K562 (cell line): ENCODE measurements around the gene GNAQ. TPM values are rescaled to one million over a fixed set of nuclear protein-coding genes. Genes with fewer than 3 reads are reported as not detected.

Experiments
- ATAC-seq: fragments of 200-7000 bp; cut with Tn5 transposase; 3 replicates; pipeline ENCODE4 v1.9.1; 2020; ENCODE audit warnings: moderate library complexity
- BruUV-seq: library from RNA; stranded (reverse); fragments of 400-500 nt; replicated peaks from 2 replicates; lab custom pipeline; 2021; lab: Mats Ljungman, UMichigan
- CTCF ChIA-PET: fragments of 300-600 bp; formaldehyde crosslinking; extraction: SDS; loops from one replicate; lab custom pipeline; 2021; ENCODE audit warnings: low intra/inter-chr PET ratio; lab: Yijun Ruan, JAX
- POLR2A ChIA-PET: fragments of 300-600, 350-650 bp; sonication (Branson Sonifier 250); formaldehyde crosslinking; extraction: SDS; loops from one replicate; lab custom pipeline; 2021; ENCODE audit warnings: antibody characterized with exemption, inconsistent platforms; lab: Yijun Ruan, JAX
- DNase-seq, 4 experiments: peaks; one replicate each; pipeline versions ENCODE4 v3.0.0 to v3.0.0-alpha.2; 2011 to 2018; ENCODE audit warnings: low spot score in 3 of 4, mixed read lengths in 3 of 4; ENCODE audit errors: extremely low read depth in 1 of 4
- FAIRE-seq: peaks from 2 replicates; lab custom pipeline; 2011; peaks lifted over from hg19 to GRCh38; lab: Jason Lieb, UNC
- H2AFZ ChIP-seq: 2 replicates; pipeline ENCODE4 v1.6.0; 2011; ENCODE audit warnings: low read depth, low read length, control low read depth, inconsistent platforms
- H3K27ac ChIP-seq: fragments of 200-600 bp; 3 replicates; pipeline ENCODE4 v1.8.0; 2011; ENCODE audit warnings: low read depth, mild to moderate bottlenecking, control low read depth, inconsistent platforms, low read length, moderate library complexity, mixed read lengths; ENCODE audit errors: extremely low read depth
- H3K27me3 ChIP-seq, 2 experiments: fragments of 300-600 bp in 1 of 2; 2 replicates in 1 of 2; 3 replicates in 1 of 2; pipeline versions ENCODE4 v1.6.0 to v1.8.0; 2011; ENCODE audit warnings: inconsistent platforms in 2 of 2, low read length in 2 of 2, mild to moderate bottlenecking in 1 of 2, mixed read lengths in 1 of 2, moderate library complexity in 1 of 2; ENCODE audit not compliant: control insufficient read depth in 2 of 2, insufficient read depth in 2 of 2
- H3K36me3 ChIP-seq: fragments of 300-600 bp; 3 replicates; pipeline ENCODE4 v1.8.0; 2011; ENCODE audit warnings: mild to moderate bottlenecking, low read length, inconsistent platforms; ENCODE audit not compliant: control insufficient read depth, insufficient read depth
- H3K4me1 ChIP-seq, 2 experiments: fragments of 200-600 bp in 1 of 2; replicated peaks in 1 of 2; 2 replicates in 1 of 2; 3 replicates in 1 of 2; pipeline versions ENCODE4 v1.5.1 to v1.8.0; 2011; ENCODE audit warnings: inconsistent platforms in 2 of 2, low read length in 2 of 2, mild to moderate bottlenecking in 1 of 2, mixed read lengths in 1 of 2, moderate library complexity in 1 of 2; ENCODE audit not compliant: control insufficient read depth in 2 of 2, insufficient read depth in 2 of 2
- H3K4me2 ChIP-seq: 2 replicates; pipeline ENCODE4 v1.6.1; 2011; ENCODE audit warnings: low read length, control low read depth, inconsistent platforms, mixed read lengths; ENCODE audit not compliant: insufficient read depth
- H3K4me3 ChIP-seq: fragments of 200-600 bp; sonication (generic), shearing (Covaris generic); 2 replicates; pipeline ENCODE4 v1.5.1; 2016; ENCODE audit warnings: control low read depth, inconsistent platforms
- H3K79me2 ChIP-seq: fragments of 200-600 bp; 3 replicates; pipeline ENCODE4 v1.8.0; 2011; ENCODE audit warnings: low read length, inconsistent platforms; ENCODE audit not compliant: control insufficient read depth, insufficient read depth
- H3K9ac ChIP-seq, 2 experiments: 2 replicates each; pipeline versions ENCODE4 v1.6.0 to v1.6.1; 2011; ENCODE audit warnings: low read depth in 2 of 2, low read length in 2 of 2, control low read depth in 1 of 2, inconsistent platforms in 1 of 2, mild to moderate bottlenecking in 1 of 2, mixed read lengths in 1 of 2; ENCODE audit not compliant: insufficient read depth in 1 of 2
- H3K9me1 ChIP-seq: one replicate; pipeline ENCODE4 v1.6.0; 2011; ENCODE audit warnings: inconsistent platforms, mild to moderate bottlenecking, low read length, moderate library complexity; ENCODE audit not compliant: control insufficient read depth, insufficient read depth
- H3K9me3 ChIP-seq: replicated peaks from 2 replicates; pipeline ENCODE4 v1.5.1; 2011; ENCODE audit warnings: low read depth, low read length, inconsistent platforms; ENCODE audit not compliant: control insufficient read depth, insufficient read depth
- H4K20me1 ChIP-seq: replicated peaks from 2 replicates; pipeline ENCODE4 v1.6.1; 2011; ENCODE audit warnings: low read length, inconsistent platforms, mixed read lengths; ENCODE audit not compliant: control insufficient read depth, insufficient read depth
- ATF6 ChIP-seq: sonication (generic); formaldehyde crosslinking; IDR thresholded peaks from 2 replicates; pipeline ENCODE4 v1.4.0; 2020; ENCODE audit warnings: mild to moderate bottlenecking, missing genetic modification reagents
- BHLHE40 ChIP-seq: IDR thresholded peaks from 2 replicates; pipeline ENCODE4 v1.6.1; 2011; ENCODE audit warnings: low read length, improper control_type of control experiment
- BRF1 ChIP-seq: IDR thresholded peaks from 3 replicates; pipeline ENCODE4 v1.6.1; 2011; ENCODE audit warnings: borderline replicate concordance, mild to moderate bottlenecking; ENCODE audit not compliant: insufficient read length; ENCODE audit errors: extremely low read depth
- CAMTA2 ChIP-seq: fragments of 250-450 bp; sonication (Bioruptor Pico); conservative IDR thresholded peaks from 2 replicates; pipeline ENCODE4 v1.5.1; 2022
- EGR1 ChIP-seq: fragments of 450-650 bp; conservative IDR thresholded peaks from 2 replicates; pipeline ENCODE4 v1.6.1; 2017; ENCODE audit warnings: mild to moderate bottlenecking
- MAFK ChIP-seq: IDR thresholded peaks from 2 replicates; pipeline ENCODE4 v1.6.1; 2011; ENCODE audit warnings: low read length, improper control_type of control experiment
- RBM17 ChIP-seq: fragments of 200-400 bp; formaldehyde crosslinking; IDR thresholded peaks from 2 replicates; pipeline ENCODE4 v1.6.1; 2017; ENCODE audit warnings: low read depth, mild to moderate bottlenecking, low read length, borderline replicate concordance
- STAT5A ChIP-seq: IDR thresholded peaks from 2 replicates; pipeline ENCODE4 v1.6.1; 2012; ENCODE audit warnings: low read length, inconsistent platforms, borderline replicate concordance
- U2AF2 ChIP-seq: fragments of 200-400 bp; formaldehyde crosslinking; optimal IDR thresholded peaks from 2 replicates; pipeline ENCODE3; 2017; ENCODE audit warnings: low read depth, mild to moderate bottlenecking, low read length
- USF1 ChIP-seq: sonication (generic); formaldehyde crosslinking; IDR thresholded peaks from 2 replicates; pipeline ENCODE4 v1.9.0; 2022; ENCODE audit warnings: mild to moderate bottlenecking, missing genetic modification reagents
- ZBTB1 ChIP-seq: sonication (generic); formaldehyde crosslinking; IDR thresholded peaks from 2 replicates; pipeline ENCODE4 v1.8.1; 2023; ENCODE audit warnings: missing genetic modification reagents, low read depth, mild to moderate bottlenecking, borderline replicate concordance
- ZSCAN29 ChIP-seq: fragments of 450-650 bp; IDR thresholded peaks from 2 replicates; pipeline ENCODE4 v1.6.1; 2017
- WGBS: fragments of 100-300 bp; shearing (Covaris generic); methylation state at CpG from one replicate; pipeline ENCODE4 v1.1.6; 2016; ENCODE audit warnings: low coverage, mixed read lengths; ENCODE audit not compliant: insufficient coverage; ENCODE audit errors: missing lambda C conversion rate; 5-methylcytosine and 5-hydroxymethylcytosine counted together
- in situ Hi-C: fragments of 300-500 bp; cut with MboI; formaldehyde crosslinking; loops from 4 replicates; pipeline ENCODE4 v1.15.0; 2018; ENCODE audit warnings: inconsistent platforms, mixed read lengths
- intact Hi-C: fragments of 100-400 bp; cut with micrococcal nuclease; formaldehyde crosslinking; loops from 2 replicates; pipeline ENCODE4 v1.14.2; 2022
- polyA plus RNA-seq, 8 experiments: library from polyadenylated mRNA; depleted of rRNA in 4 of 8; stranded (reverse) in 5 of 8; unstranded in 3 of 8; fragments of >200 nt; fragmentation: Nextera tagmentation in 2 of 8; fragmentation: Illumina TruSeq in 1 of 8; extraction: Ambion mirVana in 2 of 8; extraction: Trizol in 1 of 8; gene quantifications; 2 replicates each; pipeline versions ENCODE4 v1.2.1 to v1.2.3, GENCODE V29; 2011 to 2014; ENCODE audit warnings: inconsistent platforms in 1 of 8, missing spikeins in 1 of 8
- total RNA-seq, 7 experiments: library from RNA; depleted of rRNA in 6 of 7; stranded (reverse); fragments of >200 nt in 6 of 7; fragmentation: Illumina TruSeq in 2 of 7; extraction: Trizol in 2 of 7; gene quantifications; 2 replicates each; pipeline versions ENCODE4 v1.2.1 to v1.2.3, GENCODE V29; 2011 to 2021; ENCODE audit warnings: low replicate concordance in 1 of 7

GNAQ gene
- total and polyA plus RNA-seq, 9 of the 15 experiments (the other 6 are each of a cell fraction or from before 2014, with no cell fraction given), result 4.8 to 27.9 (median 17.5) TPM

- TF ChIP-seq U2AF2 (no peak), MAFK (peak; percentile 74), USF1 (CRISPR knock-in tag) (no peak), RBM17 (no peak), BRF1 (no peak), BHLHE40 (no peak)
These were observed 211.2 kb downstream of the GNAQ start (continued) for GRCh38 chr9:77820293-77820954.

- Histone ChIP-seq H3K79me2 (peaks cover 32% of the 10 kb centered on the region), H3K9ac (peak overlapping the region in 1 of 2 experiments; percentile 7; a peak in 1 of 4 replicates), H3K4me2 (no peak overlapping the region), H3K9me1 (no peaks in the 10 kb centered on the region), H3K27ac (peak overlapping the region; percentile 84), H3K4me3 (no peak overlapping the region), H3K27me3 (no peaks in the 10 kb centered on the region), H3K36me3 (peaks cover 12% of the 10 kb centered on the region; the same call in 2 of the 3 replicates), H4K20me1 (no peaks in the 10 kb centered on the region), H3K4me1 (peaks cover 0 to 17% of the 10 kb centered on the region in 2 experiments; a peak in 2 of 5 replicates), H2AFZ (no peak overlapping the region), H3K9me3 (no peaks in the 10 kb centered on the region)
- BruUV-seq, result no TSS peak
- intact Hi-C loops, result loop anchor here (10.0 kb wide), 1 partner anchor 215 kb away; the partner anchor contains the start of gene GNAQ
- CTCF ChIA-PET, result no interaction called here
- DNase-seq (no peak), FAIRE-seq (no peak), ATAC-seq (peak; percentile 70)
- TF ChIP-seq CAMTA2 (CRISPR knock-in tag) (no peak), EGR1 (no peak), ZSCAN29 (no peak), ZBTB1 (no peak), ATF6 (no peak), STAT5A (no peak)
- in situ Hi-C loops, result no loop called here
- 13% methylated on average over 1 of the region's 1 CpG for WGBS
- POLR2A ChIA-PET, result no interaction called here
These were observed 212.0 kb downstream of the GNAQ start for GRCh38 chr9:77819657-77820056.
